ENCODE data around the gene BMP7. TPM values are rescaled to one million over a fixed set of nuclear protein-coding genes. Genes with fewer than 3 reads are reported as not detected.

The BMP7 gene
- total RNA-seq, 1 donor from 2014 or later = not detected

- Mint-ChIP-seq H3K4me3 (no peak overlapping the region), H3K36me3 (ENCODE audit: low read depth) (no peaks in the 10 kb centered on the region), H3K27me3 (peaks cover 61% of the 10 kb centered on the region), H3K9me3 (no peaks in the 10 kb centered on the region), H3K4me1 (no peaks in the 10 kb centered on the region), H3K27ac (no peak overlapping the region)
- ChIA-PET CTCF (no interaction called here), POLR2A (no interaction called here)
- no peak for TF ChIP-seq CTCF (IDR thresholded peaks at IDR 0.05)
- ATAC-seq (ENCODE audit: low read depth) (no peak), DNase-seq (no peak)
- intact Hi-C loops (cut with micrococcal nuclease) = no loop called here
These were observed 8.6 kb downstream of the BMP7 start for GRCh38 chr20:57257701-57258453.

- POLR2A ChIA-PET = interaction anchor here (0.6 kb wide), 1 partner anchor 1611 kb away, joined by 3 read pairs; no protein-coding TSS in a partner anchor
- Mint-ChIP-seq H3K27me3 (peaks cover 52% of the 10 kb centered on the region), H3K4me3 (no peak overlapping the region), H3K36me3 (ENCODE audit: low read depth) (no peaks in the 10 kb centered on the region), H3K27ac (no peak overlapping the region), H3K4me1 (no peaks in the 10 kb centered on the region), H3K9me3 (no peaks in the 10 kb centered on the region)
- intact Hi-C loops (cut with micrococcal nuclease) = no loop called here
- TF ChIP-seq CTCF (IDR thresholded peaks at IDR 0.05) = no peak
- DNase-seq (no peak), ATAC-seq (ENCODE audit: low read depth) (no peak)
- CTCF ChIA-PET = no interaction called here
These were observed 9.5 kb downstream of the BMP7 start for GRCh38 chr20:57256908-57257307.

- Mint-ChIP-seq H3K27me3 (peaks cover 45% of the 10 kb centered on the region), H3K27ac (no peak overlapping the region), H3K36me3 (ENCODE audit: low read depth) (no peaks in the 10 kb centered on the region), H3K4me3 (no peak overlapping the region), H3K9me3 (no peaks in the 10 kb centered on the region), H3K4me1 (no peaks in the 10 kb centered on the region)
- POLR2A ChIA-PET = no interaction called here
- intact Hi-C loops (cut with micrococcal nuclease) = no loop called here
- DNase-seq (no peak), ATAC-seq (ENCODE audit: low read depth) (no peak)
- no peak for TF ChIP-seq CTCF (IDR thresholded peaks at IDR 0.05)
- CTCF ChIA-PET = no interaction called here
These were observed 10.2 kb downstream of the BMP7 start for GRCh38 chr20:57256205-57256604.

- CTCF ChIA-PET = no interaction called here
- Mint-ChIP-seq H3K27ac (no peak overlapping the region), H3K4me1 (no peaks in the 10 kb centered on the region), H3K9me3 (no peaks in the 10 kb centered on the region), H3K36me3 (ENCODE audit: low read depth) (no peaks in the 10 kb centered on the region), H3K27me3 (peaks cover 36% of the 10 kb centered on the region), H3K4me3 (no peak overlapping the region)
- ATAC-seq (ENCODE audit: low read depth) = no peak
- POLR2A ChIA-PET = no interaction called here
- no peak for TF ChIP-seq CTCF (IDR thresholded peaks at IDR 0.05)
- DNase-seq = no peak
- intact Hi-C loops (cut with micrococcal nuclease) = no loop called here
These were observed 11.3 kb downstream of the BMP7 start for GRCh38 chr20:57255183-57255582.

GRCh38 chr20:57252559-57253162 is 13.8 kb downstream of the BMP7 start:
- POLR2A ChIA-PET = no interaction called here
- Mint-ChIP-seq H3K9me3 (peaks cover 6% of the 10 kb centered on the region), H3K4me3 (no peak overlapping the region), H3K36me3 (ENCODE audit: low read depth) (no peaks in the 10 kb centered on the region), H3K27me3 (peaks cover 28% of the 10 kb centered on the region), H3K4me1 (no peaks in the 10 kb centered on the region), H3K27ac (no peak overlapping the region)
- CTCF ChIA-PET = no interaction called here
- intact Hi-C loops (cut with micrococcal nuclease) = no loop called here
- TF ChIP-seq CTCF (IDR thresholded peaks at IDR 0.05) = no peak
- no peak for DNase-seq
- ATAC-seq (ENCODE audit: low read depth) = no peak
